ENCODE data around the gene SPATS2L. TPM values are rescaled to one million over a fixed set of nuclear protein-coding genes. Genes with fewer than 3 reads are reported as not detected.

The SPATS2L gene
- total RNA-seq, 1 donor from 2014 or later = 192 TPM

DNA sequence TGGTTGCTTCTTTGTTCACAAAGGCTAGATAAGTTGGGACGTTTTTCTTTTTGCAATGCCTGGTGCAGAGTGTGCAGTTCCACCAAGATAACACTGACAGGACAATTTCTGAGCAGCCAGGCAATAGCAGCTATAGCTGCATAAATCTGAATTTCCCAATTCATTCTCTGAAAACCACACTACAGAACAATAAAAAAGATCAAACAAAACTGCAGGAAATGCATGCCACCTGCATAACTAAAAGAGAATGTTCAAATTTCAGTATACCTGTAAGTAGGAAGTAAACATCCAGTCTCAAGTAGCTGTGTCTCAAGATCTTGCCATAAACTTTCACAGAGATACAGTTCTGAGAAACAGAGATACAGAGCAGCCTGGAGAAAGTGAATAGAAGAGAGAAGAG lies 208.7 kb downstream of the SPATS2L start:
- Mint-ChIP-seq H3K36me3 (ENCODE audit: low read depth, unreplicated experiment) (no peaks in the 10 kb centered on the region), H3K27ac (ENCODE audit: unreplicated experiment) (no peak overlapping the region), H3K9me3 (ENCODE audit: unreplicated experiment) (peaks cover 5% of the 10 kb centered on the region), H3K4me1 (ENCODE audit: low read depth, unreplicated experiment) (no peaks in the 10 kb centered on the region), H3K4me3 (ENCODE audit: unreplicated experiment) (no peak overlapping the region), H3K27me3 (ENCODE audit: low read depth, unreplicated experiment) (peaks cover 6% of the 10 kb centered on the region)
- no peak overlapping the region for H3K9ac ChIP-seq (ENCODE audit: low read length)
- no peak overlapping the region for H3K4me2 ChIP-seq (ENCODE audit: low read length)
- H3K9me3 ChIP-seq (ENCODE audit: insufficient read depth, low read depth, low read length) = no peaks in the 10 kb centered on the region
- no peak for DNase-seq (ENCODE audit: low read depth)
- FAIRE-seq = no peak
- no peaks in the 10 kb centered on the region for H3K4me1 ChIP-seq (ENCODE audit: insufficient read depth, low read length)
- no peaks in the 10 kb centered on the region for H3K79me2 ChIP-seq (ENCODE audit: insufficient read depth, low read length)
- no peak for TF ChIP-seq EZH2 (IDR thresholded peaks at IDR 0.05; ENCODE audit: insufficient read depth, low read length)
- TF ChIP-seq, protein P1, sequence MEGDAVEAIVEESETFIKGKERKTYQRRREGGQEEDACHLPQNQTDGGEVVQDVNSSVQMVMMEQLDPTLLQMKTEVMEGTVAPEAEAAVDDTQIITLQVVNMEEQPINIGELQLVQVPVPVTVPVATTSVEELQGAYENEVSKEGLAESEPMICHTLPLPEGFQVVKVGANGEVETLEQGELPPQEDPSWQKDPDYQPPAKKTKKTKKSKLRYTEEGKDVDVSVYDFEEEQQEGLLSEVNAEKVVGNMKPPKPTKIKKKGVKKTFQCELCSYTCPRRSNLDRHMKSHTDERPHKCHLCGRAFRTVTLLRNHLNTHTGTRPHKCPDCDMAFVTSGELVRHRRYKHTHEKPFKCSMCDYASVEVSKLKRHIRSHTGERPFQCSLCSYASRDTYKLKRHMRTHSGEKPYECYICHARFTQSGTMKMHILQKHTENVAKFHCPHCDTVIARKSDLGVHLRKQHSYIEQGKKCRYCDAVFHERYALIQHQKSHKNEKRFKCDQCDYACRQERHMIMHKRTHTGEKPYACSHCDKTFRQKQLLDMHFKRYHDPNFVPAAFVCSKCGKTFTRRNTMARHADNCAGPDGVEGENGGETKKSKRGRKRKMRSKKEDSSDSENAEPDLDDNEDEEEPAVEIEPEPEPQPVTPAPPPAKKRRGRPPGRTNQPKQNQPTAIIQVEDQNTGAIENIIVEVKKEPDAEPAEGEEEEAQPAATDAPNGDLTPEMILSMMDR (IDR thresholded peaks at IDR 0.05; ENCODE audit: insufficient read depth, low read depth, low read length) = no peak
- H4K20me1 ChIP-seq (ENCODE audit: insufficient read depth, low read length) = no peaks in the 10 kb centered on the region
- peaks cover 13% of the 10 kb centered on the region for H3K27me3 ChIP-seq (ENCODE audit: insufficient read depth, low read length)
- no peaks in the 10 kb centered on the region for H3K36me3 ChIP-seq (ENCODE audit: insufficient read depth, low read length)
- H2AFZ ChIP-seq (ENCODE audit: low read depth, low read length) = no peak overlapping the region
- no peak overlapping the region for H3K27ac ChIP-seq (ENCODE audit: low read depth, low read length)
- no peak overlapping the region for H3K4me3 ChIP-seq (ENCODE audit: insufficient read depth, low read depth, low read length)

DNA sequence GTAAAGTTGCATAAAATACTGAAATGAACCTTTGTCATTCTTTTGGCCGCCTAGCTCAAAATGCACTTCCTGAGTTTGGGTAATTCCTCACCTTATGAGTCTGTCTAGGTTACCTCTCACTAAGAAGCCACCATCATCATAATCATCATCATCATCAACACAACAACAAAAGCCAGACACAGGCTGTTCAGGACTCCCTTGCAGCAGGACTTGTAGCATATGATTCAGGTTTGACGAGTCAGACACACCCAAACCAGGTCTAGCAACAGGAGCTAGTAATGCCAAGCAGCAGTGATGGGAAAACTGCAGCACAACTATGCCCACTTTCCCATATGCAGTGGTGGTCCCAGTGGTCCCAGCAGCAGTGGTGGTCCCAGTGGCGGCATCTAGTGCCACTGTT lies 216.7 kb downstream of the SPATS2L start:
- FAIRE-seq = no peak
- H3K27ac Mint-ChIP-seq (ENCODE audit: unreplicated experiment) = no peak overlapping the region
- no peak overlapping the region for H3K9ac ChIP-seq (ENCODE audit: low read length)

DNA sequence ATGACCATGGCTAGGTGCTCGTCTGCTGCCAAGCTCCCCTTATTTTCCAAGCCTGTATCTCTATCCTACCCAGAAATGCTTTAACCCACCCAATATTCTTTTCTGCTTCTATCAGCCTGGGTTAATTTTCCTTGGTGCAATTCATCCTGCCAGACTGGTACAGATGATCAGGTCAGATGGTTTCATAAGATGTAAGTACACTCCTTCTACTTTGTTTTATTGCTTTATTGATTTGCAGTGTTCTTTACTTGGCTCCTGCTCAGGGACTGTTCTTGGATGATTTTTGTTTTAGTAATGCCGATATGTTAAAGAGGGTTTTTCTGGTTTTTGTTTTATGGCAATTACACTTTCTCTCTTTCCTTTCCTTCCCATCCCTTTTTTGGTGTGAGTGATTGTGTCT lies 217.1 kb downstream of the SPATS2L start:
- Mint-ChIP-seq H3K36me3 (ENCODE audit: low read depth, unreplicated experiment) (peaks cover 2% of the 10 kb centered on the region), H3K4me3 (ENCODE audit: unreplicated experiment) (no peak overlapping the region), H3K9me3 (ENCODE audit: unreplicated experiment) (peaks cover 3% of the 10 kb centered on the region), H3K27me3 (ENCODE audit: low read depth, unreplicated experiment) (no peaks in the 10 kb centered on the region), H3K27ac (ENCODE audit: unreplicated experiment) (no peak overlapping the region), H3K4me1 (ENCODE audit: low read depth, unreplicated experiment) (peaks cover 4% of the 10 kb centered on the region)
- DNase-seq (ENCODE audit: low read depth) (no peak), FAIRE-seq (peak; percentile 23)
- H3K27ac ChIP-seq (ENCODE audit: low read depth, low read length) = no peak overlapping the region
- H3K9me3 ChIP-seq (ENCODE audit: insufficient read depth, low read depth, low read length) = no peaks in the 10 kb centered on the region
- peaks cover 22% of the 10 kb centered on the region for H3K79me2 ChIP-seq (ENCODE audit: insufficient read depth, low read length)
- peaks cover 7% of the 10 kb centered on the region for H3K27me3 ChIP-seq (ENCODE audit: insufficient read depth, low read length)
- no peak overlapping the region for H3K9ac ChIP-seq (ENCODE audit: low read length)
- no peak overlapping the region for H3K4me2 ChIP-seq (ENCODE audit: low read length)
- H3K4me3 ChIP-seq (ENCODE audit: insufficient read depth, low read depth, low read length) = no peak overlapping the region
- H4K20me1 ChIP-seq (ENCODE audit: insufficient read depth, low read length) = no peaks in the 10 kb centered on the region
- no peak for TF ChIP-seq EZH2 (IDR thresholded peaks at IDR 0.05; ENCODE audit: insufficient read depth, low read length)
- TF ChIP-seq, protein P1 (IDR thresholded peaks at IDR 0.05; ENCODE audit: insufficient read depth, low read depth, low read length) = no peak
- H3K36me3 ChIP-seq (ENCODE audit: insufficient read depth, low read length) = no peaks in the 10 kb centered on the region
- peaks cover 5% of the 10 kb centered on the region for H3K4me1 ChIP-seq (ENCODE audit: insufficient read depth, low read length)
- H2AFZ ChIP-seq (ENCODE audit: low read depth, low read length) = no peak overlapping the region

More for the DNA sequence above, 216.7 kb downstream of the SPATS2L start:
- TF ChIP-seq, protein P1 (IDR thresholded peaks at IDR 0.05; ENCODE audit: insufficient read depth, low read depth, low read length) = no peak
- no peak for TF ChIP-seq EZH2 (IDR thresholded peaks at IDR 0.05; ENCODE audit: insufficient read depth, low read length)
- Histone ChIP-seq H3K27ac (ENCODE audit: low read depth, low read length) (no peak overlapping the region), H3K27me3 (ENCODE audit: insufficient read depth, low read length) (peaks cover 7% of the 10 kb centered on the region), H3K4me1 (ENCODE audit: insufficient read depth, low read length) (peaks cover 5% of the 10 kb centered on the region), H3K9me3 (ENCODE audit: insufficient read depth, low read depth, low read length) (no peaks in the 10 kb centered on the region), H4K20me1 (ENCODE audit: insufficient read depth, low read length) (no peaks in the 10 kb centered on the region), H3K4me3 (ENCODE audit: insufficient read depth, low read depth, low read length) (no peak overlapping the region), H3K36me3 (ENCODE audit: insufficient read depth, low read length) (no peaks in the 10 kb centered on the region), H3K79me2 (ENCODE audit: insufficient read depth, low read length) (peaks cover 18% of the 10 kb centered on the region), H3K4me2 (ENCODE audit: low read length) (no peak overlapping the region), H2AFZ (ENCODE audit: low read depth, low read length) (no peak overlapping the region)
- H3K4me1 Mint-ChIP-seq (ENCODE audit: low read depth, unreplicated experiment) = peaks cover 4% of the 10 kb centered on the region
- H3K4me3 Mint-ChIP-seq (ENCODE audit: unreplicated experiment) = no peak overlapping the region
- H3K27me3 Mint-ChIP-seq (ENCODE audit: low read depth, unreplicated experiment) = no peaks in the 10 kb centered on the region
- DNase-seq (ENCODE audit: low read depth) = no peak
- peaks cover 2% of the 10 kb centered on the region for H3K36me3 Mint-ChIP-seq (ENCODE audit: low read depth, unreplicated experiment)
- H3K9me3 Mint-ChIP-seq (ENCODE audit: unreplicated experiment) = peaks cover 3% of the 10 kb centered on the region
